ENCODE results near the gene CEP83.
A peak's percentile ranks its signal among the peaks of the same experiment; 100 is the strongest.

Gene CEP83

GRCh38 chr12:94271351-94271750 is 188.3 kb downstream of the CEP83 start:
- DNase-seq (ENCODE audit: extremely low read depth in 1 of 2, low read depth in 1 of 2): no peak

- DNase-seq (ENCODE audit: extremely low read depth in 1 of 2, low read depth in 1 of 2): no peak
These were observed 190.2 kb downstream of the CEP83 start for GRCh38 chr12:94269316-94269999.

GRCh38 chr12:94267921-94268471 is 191.7 kb downstream of the CEP83 start:
- no peak for DNase-seq (ENCODE audit: extremely low read depth in 1 of 2, low read depth in 1 of 2)

GRCh38 chr12:94267537-94267872 is 192.2 kb downstream of the CEP83 start:
- no peak for DNase-seq (ENCODE audit: extremely low read depth in 1 of 2, low read depth in 1 of 2)

GRCh38 chr12:94266796-94267536 is 192.7 kb downstream of the CEP83 start:
- no peak for DNase-seq (ENCODE audit: extremely low read depth in 1 of 2, low read depth in 1 of 2)

- no peak for DNase-seq (ENCODE audit: extremely low read depth in 1 of 2, low read depth in 1 of 2)
These were observed 193.5 kb downstream of the CEP83 start for GRCh38 chr12:94265966-94266745.

GRCh38 chr12:94265539-94265938 is 194.1 kb downstream of the CEP83 start:
- no peak for DNase-seq (ENCODE audit: extremely low read depth in 1 of 2, low read depth in 1 of 2)

- no peak for DNase-seq (ENCODE audit: extremely low read depth in 1 of 2, low read depth in 1 of 2)
These were observed 194.8 kb downstream of the CEP83 start for GRCh38 chr12:94264736-94265485.

GRCh38 chr12:94263905-94264561 is 195.6 kb downstream of the CEP83 start:
- DNase-seq (ENCODE audit: extremely low read depth in 1 of 2, low read depth in 1 of 2): no peak

GRCh38 chr12:94263011-94263811 is 196.5 kb downstream of the CEP83 start:
- peak in 1 of 2 donors; percentile 24 for DNase-seq (ENCODE audit: extremely low read depth in 1 of 2, low read depth in 1 of 2)

GRCh38 chr12:94262228-94263010 is 197.2 kb downstream of the CEP83 start:
- peak in 1 of 2 donors; percentile 49 for DNase-seq (ENCODE audit: extremely low read depth in 1 of 2, low read depth in 1 of 2)

GRCh38 chr12:94261786-94262185 is 197.9 kb downstream of the CEP83 start:
- no peak for DNase-seq (ENCODE audit: extremely low read depth in 1 of 2, low read depth in 1 of 2)

- no peak for DNase-seq (ENCODE audit: extremely low read depth in 1 of 2, low read depth in 1 of 2)
These were observed 198.5 kb downstream of the CEP83 start for GRCh38 chr12:94261119-94261518.

- DNase-seq (ENCODE audit: extremely low read depth in 1 of 2, low read depth in 1 of 2): no peak
These were observed 198.9 kb downstream of the CEP83 start for GRCh38 chr12:94260717-94261116.

- DNase-seq (ENCODE audit: extremely low read depth in 1 of 2, low read depth in 1 of 2): no peak
These were observed 199.7 kb downstream of the CEP83 start for GRCh38 chr12:94260017-94260416.

- no peak for DNase-seq (ENCODE audit: extremely low read depth in 1 of 2, low read depth in 1 of 2)
These were observed 201.1 kb downstream of the CEP83 start for GRCh38 chr12:94258593-94258992.
